Measurements from ENCODE around the gene CENPS.
"Not testable (repeated sequence)": the region's sequence is repeated elsewhere in the genome, so short reads cannot be mapped to it uniquely, and the experiment has no call there.

The CENPS gene

DNA sequence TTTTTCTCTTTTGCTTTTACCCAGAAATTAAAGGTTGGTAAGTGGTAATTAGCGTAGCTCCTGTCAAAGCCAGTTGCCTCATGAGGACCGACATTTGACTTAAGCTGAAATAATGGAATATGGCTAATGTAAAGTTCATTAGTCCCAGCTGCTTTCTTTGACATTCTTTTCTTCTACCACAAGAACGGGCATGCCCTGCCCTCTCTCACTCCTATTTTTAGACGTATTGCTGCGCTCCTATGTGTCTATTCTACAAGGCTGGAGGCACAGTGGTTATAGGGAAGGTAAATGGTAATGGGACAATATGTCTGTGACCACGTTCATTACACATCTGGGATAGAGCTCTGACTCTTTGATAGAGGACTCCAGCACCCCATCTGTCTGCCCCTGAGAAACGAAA, 26.4 kb downstream of the CENPS start:
- DNase-seq, result no peak

DNA sequence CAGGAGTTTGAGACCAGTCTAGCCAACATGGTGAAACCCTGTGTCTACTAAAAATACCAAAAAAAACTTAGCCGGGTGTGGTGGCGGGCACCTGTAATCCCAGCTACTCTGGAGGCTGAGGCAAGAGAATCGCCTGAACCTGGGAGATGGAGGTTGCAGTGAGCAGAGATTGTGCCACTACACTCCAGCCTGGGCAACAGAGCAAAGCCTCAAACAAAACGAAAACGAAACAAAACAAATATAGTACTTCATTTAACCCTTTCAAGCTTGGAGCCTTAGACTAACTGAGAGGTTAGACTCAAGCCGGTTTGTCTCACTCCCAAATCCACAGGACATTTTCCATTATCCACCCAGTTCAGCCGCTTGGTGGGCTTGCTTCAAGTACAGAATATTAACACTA, 27.2 kb downstream of the CENPS start:
- DNase-seq, result not testable (repeated sequence)

DNA sequence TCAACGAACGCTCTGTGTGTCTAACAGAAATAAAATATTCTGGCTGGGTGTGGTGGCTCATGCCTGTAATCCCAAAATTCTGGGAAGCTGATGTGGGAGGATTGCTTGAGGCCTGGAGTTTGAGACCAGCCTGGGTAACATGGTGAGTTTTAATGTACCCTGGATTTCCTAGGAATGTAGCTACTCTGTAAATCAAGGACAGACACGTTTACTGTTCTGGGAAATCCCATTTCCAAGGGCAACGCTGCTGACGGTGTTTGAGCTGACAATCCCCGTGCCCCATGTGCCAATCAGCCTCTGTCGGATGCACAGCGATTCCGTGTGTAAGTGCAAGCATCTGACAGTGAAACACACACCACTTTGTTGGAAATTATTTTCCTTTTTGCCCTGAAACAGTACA, 27.6 kb downstream of the CENPS start:
- no peak for DNase-seq

DNA sequence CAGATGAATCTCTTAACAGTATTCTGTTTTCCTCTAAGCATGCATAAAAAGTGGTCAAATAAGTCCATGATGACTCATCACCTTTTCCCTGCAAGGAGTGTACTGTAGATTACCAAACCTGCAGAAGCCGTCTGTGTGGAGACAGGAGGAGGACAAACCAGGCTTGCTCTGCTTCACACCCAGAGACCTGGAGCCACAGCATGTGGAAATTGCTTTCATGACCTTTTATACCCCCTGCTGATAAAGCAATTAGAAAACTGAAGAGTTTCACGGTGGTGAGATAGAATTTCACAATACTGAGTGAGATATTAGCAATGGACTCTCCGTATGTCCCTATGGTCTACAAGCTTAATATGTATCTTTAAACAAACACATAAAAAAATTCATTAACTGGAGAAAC, 29.0 kb downstream of the CENPS start:
- no peak for DNase-seq

DNA sequence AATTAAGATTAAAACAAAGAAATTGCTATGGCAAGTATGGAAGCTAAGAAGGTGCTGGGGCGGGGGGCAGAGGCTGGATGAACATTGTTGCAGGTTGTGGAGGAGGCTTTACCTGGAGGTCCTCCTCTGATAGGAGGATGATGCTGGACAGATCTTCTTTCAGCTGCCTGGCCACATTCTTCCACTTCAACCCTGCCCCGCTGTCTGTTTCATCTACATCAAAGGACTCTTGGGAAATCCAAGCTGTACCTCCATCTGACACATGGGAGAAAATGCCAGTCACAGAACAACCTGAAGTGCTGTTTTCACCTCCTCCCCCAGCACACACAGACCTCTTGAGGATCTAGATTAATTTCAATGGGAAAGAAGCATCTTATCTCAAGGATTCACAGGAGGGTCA, 36.8 kb downstream of the CENPS start:
- no peak for DNase-seq

DNA sequence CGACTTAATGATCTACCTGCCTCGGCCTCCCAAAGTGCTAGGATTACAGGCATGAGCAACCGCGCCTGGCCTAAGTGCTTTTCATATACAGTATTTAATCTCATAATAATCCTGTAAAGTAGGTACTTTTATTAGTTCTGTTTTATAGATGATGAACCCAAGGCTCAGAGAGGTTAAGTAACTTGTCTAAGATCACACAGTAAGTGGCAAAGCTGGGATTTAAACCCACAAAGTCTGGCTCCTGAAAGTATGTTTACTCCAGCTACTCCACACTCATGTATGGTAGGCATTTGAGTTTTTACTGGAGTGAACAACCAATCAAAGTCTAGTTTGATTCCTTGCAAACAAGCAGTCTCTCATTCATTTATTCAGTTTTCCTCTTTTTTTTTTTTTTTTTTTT, 39.8 kb downstream of the CENPS start:
- no peak for DNase-seq

DNA sequence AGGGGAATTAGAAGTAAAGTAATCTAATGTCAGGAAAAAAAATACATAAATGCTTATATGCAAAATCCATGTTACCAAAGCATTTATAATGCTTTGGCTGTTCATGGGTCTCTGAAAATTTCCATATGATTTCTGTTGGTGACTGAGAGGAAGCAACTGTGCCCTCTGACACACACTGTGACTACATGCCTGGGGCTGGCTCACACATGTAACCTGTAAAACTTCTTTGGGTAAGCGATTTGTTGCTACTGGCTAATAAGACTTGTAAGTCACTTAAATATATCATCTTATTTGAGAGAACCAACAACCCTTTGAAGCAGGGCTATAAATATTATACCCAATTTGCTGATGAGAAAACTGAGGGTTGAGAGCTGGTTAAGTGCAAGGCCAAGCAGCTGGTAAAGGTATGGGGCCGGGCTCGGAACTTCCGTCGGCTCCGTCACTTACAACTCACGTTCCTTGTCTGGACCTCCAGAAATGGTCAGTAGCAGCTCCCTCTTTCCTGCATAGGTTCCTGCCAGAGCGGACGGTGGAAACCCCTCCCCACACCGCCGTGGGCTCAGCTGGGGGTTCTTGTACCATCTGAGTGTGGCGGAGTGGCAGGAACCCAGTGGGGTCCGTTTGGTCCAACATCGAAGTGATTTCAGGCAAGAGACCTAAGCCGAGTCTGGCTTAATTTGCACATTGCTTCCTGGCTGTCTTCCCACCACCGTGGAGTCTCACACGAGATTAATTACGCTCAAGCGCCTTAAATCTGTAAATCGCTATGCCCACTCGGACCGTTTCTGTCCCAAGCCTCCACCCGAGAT, 41.4 kb downstream of the CENPS start:
- no peak for DNase-seq

DNA sequence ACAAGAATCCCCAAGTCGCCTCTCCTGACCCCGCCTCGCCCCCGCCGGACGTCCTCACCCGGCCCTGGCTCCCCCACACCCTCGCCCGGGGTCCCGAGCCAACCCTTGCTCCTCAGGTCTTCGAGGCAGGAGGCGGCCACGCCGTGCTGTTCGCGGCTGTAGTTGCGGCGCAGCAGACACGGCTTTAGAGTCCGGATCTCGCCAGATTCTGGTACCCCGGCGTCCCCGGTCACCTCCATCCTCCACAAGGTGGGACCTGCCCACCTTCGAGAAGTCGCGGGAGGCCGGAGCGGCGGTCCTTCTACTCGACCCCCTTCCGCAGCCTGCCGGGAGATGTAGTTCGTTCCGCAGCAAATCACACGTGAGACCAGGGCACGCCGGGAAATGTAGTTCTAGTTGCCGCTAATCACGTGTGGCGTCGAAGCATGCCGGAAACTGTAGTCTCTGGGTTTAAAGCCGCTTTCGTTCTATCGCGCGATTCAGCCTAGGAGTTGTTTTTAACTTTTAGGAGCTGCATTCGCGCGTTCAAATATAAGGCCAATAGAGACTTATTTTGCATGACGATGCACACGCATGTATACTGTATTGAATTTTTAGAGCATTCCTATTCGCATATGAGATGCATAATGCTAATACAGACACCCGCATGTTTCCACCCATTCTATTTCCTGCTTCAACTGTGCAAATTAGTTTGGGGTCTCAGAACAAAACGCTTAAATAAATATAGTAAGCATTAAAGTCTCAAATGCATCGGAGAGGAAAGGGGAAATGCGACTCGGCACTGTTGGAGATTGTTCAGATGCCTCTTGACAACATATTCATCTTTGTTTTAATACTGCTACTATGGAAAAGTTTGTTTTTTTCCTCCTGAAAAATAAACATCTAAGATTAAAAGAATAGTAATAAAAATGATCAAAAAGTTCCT, 42.2 kb downstream of the CENPS start, which contains the start of gene DFFA:
DFFA (minus strand) TSS at position 310 of the 925 bp plus-strand sequence; CDS start at position 239, 71 bp downstream.
- DNase-seq, result peak; percentile 78

DNA sequence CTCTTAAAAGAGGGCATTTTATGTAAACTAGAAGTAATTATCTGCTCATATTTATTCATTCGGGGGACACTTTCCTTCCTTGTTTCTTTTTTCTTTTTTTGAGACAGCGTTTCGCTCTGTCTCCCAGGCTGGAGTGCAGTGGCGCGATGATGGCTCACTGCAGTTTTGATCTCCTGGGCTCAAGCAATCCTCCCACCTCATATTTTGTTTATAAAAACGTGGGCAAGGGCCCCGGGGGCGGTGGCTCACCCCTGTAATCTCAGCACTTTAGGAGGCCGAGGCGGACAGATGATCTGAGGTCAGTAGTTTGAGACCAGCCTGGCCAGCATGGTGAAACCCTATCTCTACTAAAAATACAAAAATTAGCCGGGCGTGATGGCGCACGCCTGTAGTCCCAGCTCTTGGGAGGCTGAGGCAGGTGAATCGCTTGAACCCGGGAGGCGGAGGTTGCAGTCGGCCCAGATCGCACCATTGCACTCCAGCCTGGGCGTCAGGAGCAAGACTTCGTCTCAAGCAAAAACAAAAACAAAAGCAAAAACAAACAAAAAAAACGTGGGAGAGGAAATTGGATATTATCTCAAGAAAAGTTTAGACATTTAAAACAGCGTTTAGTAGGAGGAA, 43.0 kb downstream of the CENPS start:
- no peak for DNase-seq

DNA sequence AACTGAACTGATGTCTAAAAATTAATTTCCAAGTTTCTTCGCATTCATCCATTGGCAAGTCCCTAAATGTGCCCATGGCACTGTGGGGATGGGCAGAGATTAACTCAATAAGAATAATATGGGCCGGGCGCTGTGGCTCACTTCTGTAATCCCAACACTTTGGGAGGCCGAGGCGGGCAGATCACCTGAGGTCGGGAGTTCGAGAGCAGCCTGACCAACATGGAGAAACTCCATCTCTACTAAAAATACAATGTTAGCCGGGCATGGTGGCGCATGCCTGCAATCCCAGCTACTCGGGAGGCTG, 44.0 kb downstream of the CENPS start:
- DNase-seq, result not testable (repeated sequence)

DNA sequence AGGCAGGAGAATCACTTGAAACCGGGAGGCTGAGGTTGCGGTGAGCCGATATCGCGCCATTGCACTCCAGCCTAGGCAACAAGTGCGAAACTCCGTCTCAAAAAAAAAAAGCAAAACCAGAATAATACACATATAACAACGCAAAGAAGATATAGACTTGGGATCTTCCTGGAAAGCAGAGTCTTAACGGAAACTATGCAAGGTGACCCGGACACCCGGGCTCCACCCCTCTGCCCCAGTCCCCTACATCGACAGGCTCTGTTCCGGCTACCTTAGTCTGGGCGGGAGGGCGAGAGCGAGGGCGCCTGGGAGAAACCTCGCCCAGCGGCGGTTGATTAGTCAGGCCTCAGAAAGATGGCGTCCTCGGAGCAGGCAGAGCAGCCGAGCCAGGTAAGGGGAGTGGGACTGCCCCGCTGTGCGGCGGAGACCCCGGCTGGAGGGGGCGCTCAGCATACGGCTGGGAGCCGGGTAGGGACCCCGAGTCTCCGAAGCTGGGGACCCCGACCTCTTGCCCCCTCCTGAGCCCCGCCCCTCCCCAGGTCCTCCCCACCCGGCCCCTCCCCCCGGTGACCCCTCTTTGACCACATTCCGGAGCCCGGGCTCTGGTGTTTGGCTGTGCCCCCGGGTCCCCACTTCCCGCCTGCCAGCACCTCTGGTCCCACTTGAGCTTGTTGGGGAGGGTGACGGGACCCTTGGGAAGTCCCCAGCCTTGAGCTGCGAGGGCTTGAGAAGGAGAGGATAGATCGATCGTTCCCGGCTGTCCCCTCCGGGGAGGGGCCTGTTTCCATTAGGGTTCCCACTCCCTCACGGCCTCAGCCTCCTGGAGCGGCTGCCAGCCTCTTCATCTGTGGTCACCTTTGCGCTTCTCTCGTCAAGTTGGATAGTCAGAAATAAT, 44.6 kb downstream of the CENPS start, which contains the start of gene PEX14:
PEX14 (plus strand) TSS at position 338 of the 895 bp plus-strand sequence; CDS start at position 355, 17 bp downstream.
- DNase-seq, result peak; percentile 61

DNA sequence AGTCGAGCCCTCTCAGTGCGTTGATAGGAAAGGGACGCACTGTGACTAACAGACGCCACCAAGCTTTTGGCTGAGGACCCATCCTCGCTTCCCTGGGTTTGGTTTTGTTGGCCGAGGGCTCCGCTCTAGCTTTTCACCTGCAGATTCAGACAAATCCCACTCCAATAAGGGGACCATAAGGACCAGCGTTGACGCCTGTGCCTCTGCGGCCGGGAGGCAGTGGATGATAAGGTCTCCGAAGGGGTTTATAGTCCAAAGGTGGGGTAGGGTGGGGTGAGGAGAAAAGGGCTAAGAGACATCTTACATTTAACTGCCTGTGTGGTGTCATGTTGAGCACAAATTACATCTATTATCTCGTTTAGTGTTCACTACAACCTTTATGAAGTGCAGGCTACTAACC, 45.3 kb downstream of the CENPS start:
- no peak for DNase-seq

DNA sequence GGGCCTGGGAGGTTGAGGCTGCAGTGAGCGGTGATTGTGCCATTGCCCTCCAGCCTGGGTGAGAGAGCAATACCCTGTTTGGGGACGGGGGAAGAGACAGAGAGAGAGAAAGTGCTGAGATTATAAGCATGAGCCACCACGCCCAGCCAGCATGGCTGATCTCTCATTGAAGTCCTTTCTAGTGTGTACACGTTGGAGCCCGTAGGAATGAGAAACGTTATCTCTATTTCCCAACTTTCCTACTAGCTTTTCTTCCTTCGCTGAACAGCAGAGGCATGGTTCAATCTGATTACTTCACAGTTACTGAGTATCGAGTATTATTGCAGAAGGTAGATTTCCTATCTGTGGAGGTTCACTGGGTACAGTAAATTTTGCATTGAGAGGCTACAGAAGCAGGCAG, 49.1 kb downstream of the CENPS start:
- DNase-seq, result no peak

DNA sequence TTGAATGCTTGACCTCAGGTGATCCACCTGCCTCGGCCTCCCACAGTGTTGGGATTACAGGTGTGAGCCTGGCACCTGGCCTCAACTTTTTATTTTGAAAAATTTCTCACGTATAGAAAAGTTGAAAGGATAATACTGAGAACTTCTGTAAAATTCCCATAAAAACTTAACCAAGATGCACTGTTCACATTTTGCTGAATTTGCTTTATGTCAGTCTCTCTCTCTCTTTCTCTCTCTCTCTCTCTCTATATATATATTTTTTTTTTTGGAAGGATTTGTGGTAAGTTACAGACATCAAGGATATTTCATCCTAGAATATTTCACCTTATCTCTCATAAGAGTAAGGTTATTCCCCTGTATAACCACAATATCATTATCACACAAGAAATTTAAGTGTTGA, 50.4 kb downstream of the CENPS start:
- no peak for DNase-seq

DNA sequence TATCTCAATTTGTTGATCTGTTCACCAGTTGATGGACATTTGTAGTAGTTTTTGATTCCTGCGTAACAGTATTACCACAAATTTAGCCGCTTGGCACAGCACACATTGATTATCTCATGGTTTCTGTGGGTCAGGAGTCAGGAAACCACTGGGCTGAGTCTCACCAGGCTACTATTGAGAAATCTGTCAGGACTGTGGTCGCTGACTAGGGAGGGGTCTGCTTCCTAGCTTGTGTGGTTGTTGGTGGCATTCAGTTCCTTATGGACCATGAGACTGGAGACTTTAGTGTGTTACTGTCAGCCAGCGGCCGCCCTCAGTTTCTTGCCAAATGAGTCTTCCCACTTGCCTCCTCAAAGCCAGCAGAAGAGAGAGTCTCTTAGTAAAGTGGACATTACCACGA, 54.3 kb downstream of the CENPS start:
- DNase-seq, result no peak

DNA sequence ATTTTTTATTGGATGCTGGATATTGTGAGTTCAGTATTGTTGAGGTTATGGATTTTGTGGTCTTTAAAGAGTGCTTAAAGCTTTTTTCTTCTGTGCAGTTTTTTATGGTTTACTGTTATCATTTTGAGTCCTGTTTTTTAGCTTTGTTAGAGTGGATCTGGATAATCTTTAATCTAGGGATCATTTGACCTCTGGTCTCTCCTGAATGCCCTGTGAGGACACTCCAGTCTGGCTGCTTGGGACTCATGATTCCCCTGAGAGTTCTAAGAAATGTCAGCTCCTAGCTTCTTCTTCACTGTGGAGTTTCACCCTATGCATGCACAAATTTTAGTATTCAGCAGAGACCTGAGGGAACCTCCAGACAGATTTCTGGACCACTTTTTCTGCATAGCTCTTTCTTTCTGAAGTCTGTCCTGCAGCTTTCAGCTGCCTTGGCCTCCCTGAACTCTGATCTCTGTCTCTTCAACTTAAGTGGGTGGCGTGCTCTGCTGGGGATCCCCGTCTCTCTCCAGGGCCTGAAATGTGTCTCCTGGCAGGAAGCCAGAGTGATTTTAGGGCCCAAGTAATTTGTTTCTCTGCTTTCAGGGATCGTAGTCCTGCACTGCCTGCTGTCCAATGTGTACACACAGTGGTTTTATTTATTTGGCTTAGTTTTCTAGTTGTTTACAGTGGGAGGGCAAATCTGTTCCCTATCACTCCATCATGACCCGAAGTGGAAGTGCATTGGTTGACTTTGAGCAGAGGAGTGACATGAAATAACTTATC, 59.2 kb downstream of the CENPS start:
- no peak for DNase-seq

DNA sequence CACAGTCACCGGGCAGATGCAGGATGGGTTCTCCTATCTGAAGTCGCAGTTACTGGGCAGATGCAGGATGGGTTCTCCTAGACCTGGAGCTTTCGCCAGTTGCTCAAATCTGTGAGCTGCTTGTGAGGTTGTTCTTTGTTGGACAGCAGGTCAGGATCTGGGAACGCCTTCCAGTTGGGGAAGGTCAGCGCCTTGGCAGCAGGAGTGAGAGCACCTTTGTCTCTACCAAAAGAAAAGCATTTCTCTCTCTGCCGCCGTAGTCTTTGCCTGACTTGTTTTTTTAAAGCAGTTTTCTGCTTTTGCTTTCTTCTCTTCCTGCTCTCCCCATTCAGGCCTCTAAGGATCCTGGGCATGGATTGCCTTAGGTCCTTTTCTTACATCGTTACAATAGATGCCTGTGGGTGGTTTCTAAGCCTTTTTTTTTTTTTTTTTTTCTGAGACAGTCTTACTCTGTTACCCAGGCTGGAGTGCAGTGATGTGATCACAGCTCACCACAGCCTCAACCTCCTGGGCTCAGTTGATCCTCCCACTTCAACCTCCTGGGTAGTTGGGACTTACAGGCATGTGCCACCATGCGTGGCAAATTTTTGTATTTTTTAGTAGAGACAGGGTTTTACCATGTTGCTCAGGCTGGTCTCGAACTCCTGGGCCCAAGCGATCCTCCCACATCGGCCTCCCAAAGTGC, 60.2 kb downstream of the CENPS start:
- DNase-seq, result no peak

Measured in GOT3 (cell line).